Measurements from ENCODE around the gene PHLDA1. TPM values are rescaled to one million over a fixed set of nuclear protein-coding genes. Genes with fewer than 3 reads are reported as not detected.

PHLDA1 gene
- total and polyA plus RNA-seq, 2 of the 4 experiments (the other 2 are of a cell fraction): 27.8 to 32.4 TPM

DNA sequence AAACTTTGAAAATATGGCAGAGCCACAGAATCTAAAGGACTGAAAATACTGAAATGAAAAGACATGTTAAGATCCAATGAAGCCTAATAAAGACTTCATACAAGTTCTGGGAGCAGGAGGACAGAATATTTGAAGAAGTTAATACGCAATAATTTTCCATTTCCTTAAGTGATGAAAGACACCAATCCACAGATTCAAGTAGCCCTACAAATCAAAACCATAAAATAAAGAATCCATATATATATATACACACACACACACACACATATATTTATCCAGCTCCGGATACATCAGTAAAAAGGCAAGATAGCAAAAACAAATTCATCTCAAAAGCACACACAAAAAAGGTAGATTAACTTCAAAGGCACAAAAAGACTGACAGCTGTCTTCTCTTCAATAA is 47.2 kb upstream of the PHLDA1 start:
- ChIA-PET POLR2A (ENCODE audit: unreplicated experiment) (no interaction called here), CTCF (no interaction called here)
- peaks cover 0 to 35% of the 10 kb centered on the region in 2 experiments; a peak in 2 of 4 replicates for H3K79me1 ChIP-seq (ENCODE audit: low read depth in 1 of 2, low read length in 2 of 2)
- H3K9ac ChIP-seq (ENCODE audit: low read depth, low read length): no peak overlapping the region
- no peak overlapping the region for H2AK5ac ChIP-seq (ENCODE audit: low read depth, low read length)
- intact Hi-C loops (cut with micrococcal nuclease): no loop called here
- H3K36me3 ChIP-seq (ENCODE audit: control insufficient read depth, insufficient read depth, low read length): peaks cover 4% of the 10 kb centered on the region
- no peak overlapping the region for H3K27ac ChIP-seq (ENCODE audit: insufficient read depth, low read length)
- H2BK120ac ChIP-seq (ENCODE audit: low read depth, low read length): no peak overlapping the region
- ATAC-seq (ENCODE audit: low read depth) (no peak), DNase-seq (no peak)
- H2BK15ac ChIP-seq (ENCODE audit: low read depth, low read length): no peak overlapping the region
- dilution Hi-C loops (cut with HindIII; ENCODE audit: low sequenced_read_pairs, unreplicated experiment): no loop called here
- H3K4me2 ChIP-seq (ENCODE audit: low read depth, low read length): no peak overlapping the region
- H3K56ac ChIP-seq (ENCODE audit: extremely low read depth, insufficient read depth, low read length): no peak overlapping the region
- no peak overlapping the region for H2AFZ ChIP-seq (replicated peaks; ENCODE audit: low read length, poor library complexity)
- no peak overlapping the region for H4K91ac ChIP-seq (ENCODE audit: insufficient read depth, low read depth, low read length)
- peaks cover 15% of the 10 kb centered on the region for H3K9me1 ChIP-seq (ENCODE audit: insufficient read depth, low read length)
- H4K5ac ChIP-seq (ENCODE audit: low read depth, low read length): no peak overlapping the region
- H4K20me1 ChIP-seq (ENCODE audit: insufficient read depth, low read length): peaks cover 90% of the 10 kb centered on the region
- in situ Hi-C loops (cut with MboI; ENCODE audit: low sequenced_read_pairs): loop anchor here (10.0 kb wide), 1 partner anchor 266 kb away; the partner anchor contains the start of gene BBS10
- no peaks in the 10 kb centered on the region for H3K27me3 ChIP-seq (ENCODE audit: control insufficient read depth, insufficient read depth, low read length)
- no peak overlapping the region for H3K14ac ChIP-seq (replicated peaks; ENCODE audit: low read depth, low read length)
- no peak overlapping the region for H3K4me3 ChIP-seq (ENCODE audit: insufficient read depth, low read depth, low read length)
- WGBS, 2 experiments (ENCODE audit: extremely low coverage in 2 of 2, insufficient read length in 1 of 2): 100% methylated on average over 1 of the region's 2 CpGs; no CpG with 5 or more reads in 1 of the 2 experiments
- no peak overlapping the region for H2AK9ac ChIP-seq (replicated peaks; ENCODE audit: low read depth, low read length, poor library complexity)
- 0 out of 2 replicates have a peak, but pooled peaks cover 2% of the 10 kb centered on the region for H3K9me3 ChIP-seq (ENCODE audit: control insufficient read depth, insufficient read depth, low read length)
- no peak overlapping the region for H2BK5ac ChIP-seq (ENCODE audit: low read depth, low read length, poor library complexity, severe bottlenecking)
- no TSS peak for BruUV-seq (replicated peaks)
- no peak overlapping the region for H3K23ac ChIP-seq (ENCODE audit: low read depth, low read length)
- TF ChIP-seq, protein P1, sequence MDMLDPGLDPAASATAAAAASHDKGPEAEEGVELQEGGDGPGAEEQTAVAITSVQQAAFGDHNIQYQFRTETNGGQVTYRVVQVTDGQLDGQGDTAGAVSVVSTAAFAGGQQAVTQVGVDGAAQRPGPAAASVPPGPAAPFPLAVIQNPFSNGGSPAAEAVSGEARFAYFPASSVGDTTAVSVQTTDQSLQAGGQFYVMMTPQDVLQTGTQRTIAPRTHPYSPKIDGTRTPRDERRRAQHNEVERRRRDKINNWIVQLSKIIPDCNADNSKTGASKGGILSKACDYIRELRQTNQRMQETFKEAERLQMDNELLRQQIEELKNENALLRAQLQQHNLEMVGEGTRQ (IDR thresholded peaks at IDR 0.05; ENCODE audit: low read depth, low read length): no peak
- TF ChIP-seq MXI1 (IDR thresholded peaks at IDR 0.05; ENCODE audit: borderline replicate concordance, low read depth, low read length) (no peak), CEBPB (IDR thresholded peaks at IDR 0.05; ENCODE audit: low read depth, low read length) (no peak), RCOR1 (IDR thresholded peaks at IDR 0.05; ENCODE audit: insufficient replicate concordance, low read length) (no peak), MAZ (IDR thresholded peaks at IDR 0.05; ENCODE audit: borderline replicate concordance, low read depth, low read length) (no peak)
- TF ChIP-seq, protein P2, sequence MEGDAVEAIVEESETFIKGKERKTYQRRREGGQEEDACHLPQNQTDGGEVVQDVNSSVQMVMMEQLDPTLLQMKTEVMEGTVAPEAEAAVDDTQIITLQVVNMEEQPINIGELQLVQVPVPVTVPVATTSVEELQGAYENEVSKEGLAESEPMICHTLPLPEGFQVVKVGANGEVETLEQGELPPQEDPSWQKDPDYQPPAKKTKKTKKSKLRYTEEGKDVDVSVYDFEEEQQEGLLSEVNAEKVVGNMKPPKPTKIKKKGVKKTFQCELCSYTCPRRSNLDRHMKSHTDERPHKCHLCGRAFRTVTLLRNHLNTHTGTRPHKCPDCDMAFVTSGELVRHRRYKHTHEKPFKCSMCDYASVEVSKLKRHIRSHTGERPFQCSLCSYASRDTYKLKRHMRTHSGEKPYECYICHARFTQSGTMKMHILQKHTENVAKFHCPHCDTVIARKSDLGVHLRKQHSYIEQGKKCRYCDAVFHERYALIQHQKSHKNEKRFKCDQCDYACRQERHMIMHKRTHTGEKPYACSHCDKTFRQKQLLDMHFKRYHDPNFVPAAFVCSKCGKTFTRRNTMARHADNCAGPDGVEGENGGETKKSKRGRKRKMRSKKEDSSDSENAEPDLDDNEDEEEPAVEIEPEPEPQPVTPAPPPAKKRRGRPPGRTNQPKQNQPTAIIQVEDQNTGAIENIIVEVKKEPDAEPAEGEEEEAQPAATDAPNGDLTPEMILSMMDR (conservative IDR thresholded peaks at IDR 0.05; ENCODE audit: low read depth, low read length): no peak
- no peak overlapping the region for H3K4ac ChIP-seq (ENCODE audit: low read depth, low read length)
- H2BK20ac ChIP-seq (ENCODE audit: low read depth, low read length): no peak overlapping the region
- H3K18ac ChIP-seq (ENCODE audit: low read depth, low read length): no peak overlapping the region
- H4K8ac ChIP-seq (ENCODE audit: low read depth in 2 of 2, low read length in 2 of 2): no peak overlapping the region
- H3K4me1 ChIP-seq (ENCODE audit: control insufficient read depth, insufficient read depth, low read length): peaks cover 5% of the 10 kb centered on the region
